ENCODE data around the gene RUNX1.

RUNX1 gene

DNA sequence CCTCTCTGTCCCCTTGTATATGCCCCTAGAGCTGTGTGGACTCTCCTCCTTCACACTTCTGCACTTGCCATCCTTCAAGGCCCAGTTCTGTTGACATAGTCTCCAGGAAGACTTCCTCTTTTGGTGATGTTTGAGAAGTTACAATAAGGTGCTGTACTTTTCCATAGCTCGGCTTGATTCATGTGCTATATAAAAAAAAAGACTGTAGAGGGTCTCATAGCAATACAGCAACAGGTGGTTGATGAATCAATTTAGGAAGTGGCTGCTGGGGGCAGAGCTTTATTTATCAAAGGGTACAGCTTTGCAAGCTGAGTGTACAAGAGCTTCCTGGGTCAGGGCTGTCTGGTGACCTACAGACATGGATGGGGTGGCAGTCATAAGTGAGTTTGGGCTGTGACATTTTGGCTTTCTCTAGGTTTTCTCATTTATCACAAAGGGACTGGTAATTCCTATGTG lies 102.7 kb downstream of the RUNX1 start:
- DNase-seq (ENCODE audit: low spot score), result no peak

DNA sequence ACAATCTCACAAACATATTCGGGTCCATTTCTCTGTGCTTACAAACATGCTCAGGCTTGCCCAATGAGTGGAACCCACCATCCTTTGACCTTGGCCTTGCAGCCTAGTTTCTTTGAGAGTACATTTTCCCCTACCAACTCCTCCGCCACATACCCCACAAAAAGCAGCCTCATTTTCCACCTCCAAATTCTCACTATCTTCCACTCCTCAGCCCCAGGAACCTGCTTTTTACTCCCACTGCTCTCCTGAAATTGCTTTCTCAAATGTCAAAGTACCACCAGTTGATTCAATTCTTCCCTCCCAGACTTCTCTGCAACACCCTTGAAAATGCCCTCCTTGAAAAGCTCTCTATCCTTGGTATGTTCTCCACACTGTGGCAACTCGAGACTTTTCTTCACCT lies 103.8 kb downstream of the RUNX1 start:
- no peak for DNase-seq (ENCODE audit: low spot score)

DNA sequence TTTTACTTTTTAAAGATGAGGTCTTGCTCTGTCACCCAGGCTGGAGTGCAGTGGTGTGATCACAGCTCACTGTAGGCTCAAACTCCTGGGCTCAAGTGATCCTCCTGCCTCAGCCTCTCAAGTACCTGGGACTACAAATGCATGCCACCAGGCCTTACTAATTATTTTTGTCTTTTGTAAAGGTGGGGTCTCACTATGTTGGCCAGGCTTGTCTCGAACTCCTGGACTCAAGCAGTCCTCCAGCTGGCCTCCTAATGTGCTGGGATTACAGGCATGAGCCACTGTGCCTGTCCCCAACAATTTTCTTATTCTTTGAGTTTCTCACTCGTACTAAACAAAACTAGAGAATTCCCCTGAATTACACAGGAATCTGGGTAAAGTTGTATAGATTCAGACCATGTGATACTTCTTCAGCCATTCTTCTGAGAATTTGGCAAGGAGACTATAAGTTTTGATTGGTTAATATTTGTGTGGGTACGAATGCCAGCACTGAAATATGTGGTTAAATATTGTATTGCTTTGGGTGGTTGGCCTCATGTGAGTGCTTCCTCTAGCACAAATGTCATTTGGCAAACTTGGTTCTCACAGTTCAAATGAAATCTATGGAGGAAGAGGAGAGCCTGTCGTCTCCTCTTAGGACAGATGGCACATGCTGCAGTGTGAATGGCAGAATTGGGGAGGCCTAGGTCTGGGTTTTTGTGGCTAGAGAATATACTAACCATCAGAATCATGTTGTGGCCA lies 104.9 kb downstream of the RUNX1 start:
- no peak for DNase-seq (ENCODE audit: low spot score)

DNA sequence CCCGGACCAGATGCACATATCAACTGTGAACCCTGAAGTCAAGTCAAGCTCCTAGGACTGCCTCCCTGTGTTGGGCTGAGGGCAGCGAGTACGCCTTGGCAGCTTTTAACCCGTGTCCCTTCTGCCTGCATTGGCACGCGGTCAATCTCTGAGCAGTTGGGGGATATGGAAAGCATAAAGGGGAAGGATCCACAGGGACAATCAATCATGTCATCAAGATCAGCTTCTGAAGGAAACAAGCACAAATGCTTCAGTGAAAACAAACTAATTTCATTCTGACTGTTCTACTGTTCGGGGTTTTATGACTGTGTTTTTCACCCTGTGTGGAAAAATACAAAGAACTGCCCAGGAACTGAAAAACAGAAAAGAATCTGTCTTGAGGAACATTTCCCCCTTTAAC lies 106.2 kb downstream of the RUNX1 start:
- no peak for DNase-seq (ENCODE audit: low spot score)

DNA sequence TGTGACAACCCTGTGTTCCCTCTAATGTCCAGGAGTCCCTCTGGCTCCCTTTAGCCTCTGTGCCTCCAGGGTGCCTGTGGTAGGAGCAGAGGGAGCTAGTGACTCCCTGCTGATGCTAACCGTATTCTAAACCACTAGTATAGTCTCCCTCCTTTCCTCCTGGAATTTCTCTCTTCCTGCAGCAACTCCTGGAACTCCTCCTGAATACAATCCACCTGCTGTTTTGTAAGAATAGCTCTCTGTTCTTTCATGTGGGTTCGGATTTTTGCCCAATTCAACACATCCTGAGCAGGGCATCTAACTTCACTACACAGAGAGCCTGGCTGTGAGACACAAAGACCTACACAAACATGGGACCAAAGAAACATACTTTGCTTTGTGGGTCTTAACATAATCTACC lies 107.9 kb downstream of the RUNX1 start:
- DNase-seq (ENCODE audit: low spot score), result no peak

DNA sequence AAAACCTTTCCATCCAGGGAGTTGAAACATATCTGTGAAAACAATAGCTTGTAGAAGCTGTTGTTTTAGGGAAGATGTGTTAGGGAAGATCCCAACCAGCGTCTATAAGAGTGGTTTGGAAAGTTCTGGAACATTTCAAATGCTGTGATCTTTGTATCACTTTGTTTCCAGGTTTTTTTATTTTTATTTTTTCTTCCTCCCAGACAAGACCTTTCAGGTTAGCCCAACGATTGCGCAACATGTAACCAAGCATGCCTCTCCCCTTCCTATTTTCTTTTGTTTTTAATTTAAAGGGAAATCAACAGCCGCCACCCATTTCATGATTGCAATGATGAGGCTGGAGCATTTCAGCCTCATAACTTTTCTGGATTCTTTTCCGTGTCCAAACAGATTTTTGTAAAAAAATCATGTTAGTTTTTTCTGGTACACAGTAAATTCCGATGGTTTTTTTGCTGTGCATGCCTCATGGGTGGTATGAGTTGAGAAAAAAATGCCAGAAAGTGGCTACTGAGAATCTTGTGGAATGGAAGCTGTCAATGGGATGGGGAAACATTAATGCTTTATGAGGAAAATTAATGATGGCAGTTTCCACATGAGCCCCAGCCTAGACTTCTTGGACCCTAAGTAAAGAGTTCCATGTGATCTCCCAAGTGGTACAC lies 109.3 kb downstream of the RUNX1 start:
- no peak for DNase-seq (ENCODE audit: low spot score)

DNA sequence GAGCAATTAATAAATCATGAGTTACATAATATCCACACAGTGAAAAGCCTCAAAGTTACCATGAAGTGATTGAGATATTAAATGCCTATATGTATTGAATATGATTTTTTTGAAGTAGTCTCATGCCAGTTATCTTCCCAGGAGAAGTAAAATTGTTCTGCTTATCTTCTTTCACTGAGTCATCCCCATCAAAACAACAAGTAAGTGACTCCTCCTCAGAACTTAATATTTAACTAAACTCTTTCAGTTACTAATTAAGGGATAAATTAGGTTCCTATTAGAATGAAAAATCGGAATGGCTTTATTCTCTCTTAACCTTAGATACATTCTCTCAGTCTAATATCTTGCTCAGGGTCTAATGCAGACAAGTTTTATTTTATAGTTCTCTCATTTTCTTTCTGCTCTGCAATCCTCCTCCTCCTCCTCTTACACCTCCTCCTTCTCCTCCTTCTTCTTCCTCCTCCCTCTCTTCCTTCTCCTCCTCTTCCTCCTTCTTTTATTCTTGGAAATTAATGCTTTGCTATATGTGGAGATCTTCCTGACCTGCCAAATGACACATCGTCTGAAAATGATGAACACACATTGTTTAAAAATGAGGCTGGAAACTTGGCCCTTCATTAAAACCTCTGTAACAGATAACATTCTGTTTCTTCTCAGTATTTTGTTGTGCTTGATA lies 110.9 kb downstream of the RUNX1 start:
- no peak for DNase-seq (ENCODE audit: low spot score)

DNA sequence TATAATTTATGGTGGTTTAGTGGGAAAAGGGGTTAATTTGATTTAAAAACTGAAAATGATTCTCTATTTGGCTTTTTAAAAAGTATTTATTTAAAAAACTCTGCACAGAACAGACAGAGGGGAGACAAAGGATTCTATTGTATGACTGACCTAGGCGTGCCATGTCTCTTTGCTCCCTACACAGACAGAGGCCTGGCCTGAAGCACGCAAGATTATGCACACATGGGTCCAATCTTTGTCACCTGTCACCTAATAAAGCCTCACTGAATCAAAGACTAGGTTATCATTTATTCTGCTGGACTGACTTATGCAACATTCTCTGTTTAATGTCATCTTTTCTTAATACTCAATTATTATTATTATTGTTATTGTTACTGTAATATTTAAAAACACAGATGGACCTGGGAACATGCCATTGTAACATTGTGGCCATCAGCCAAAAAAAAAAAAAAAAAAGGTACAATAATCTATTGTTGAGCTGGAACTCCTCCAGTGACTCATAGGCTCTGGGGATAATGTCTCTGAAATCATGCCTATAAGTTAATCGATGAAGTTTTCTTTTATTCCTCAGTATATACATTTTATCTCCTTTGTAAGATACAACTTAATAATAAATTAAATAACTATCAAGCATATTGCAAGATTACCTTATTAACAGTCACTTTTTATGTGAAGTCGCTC lies 112.1 kb downstream of the RUNX1 start:
- no peak for DNase-seq (ENCODE audit: low spot score)

DNA sequence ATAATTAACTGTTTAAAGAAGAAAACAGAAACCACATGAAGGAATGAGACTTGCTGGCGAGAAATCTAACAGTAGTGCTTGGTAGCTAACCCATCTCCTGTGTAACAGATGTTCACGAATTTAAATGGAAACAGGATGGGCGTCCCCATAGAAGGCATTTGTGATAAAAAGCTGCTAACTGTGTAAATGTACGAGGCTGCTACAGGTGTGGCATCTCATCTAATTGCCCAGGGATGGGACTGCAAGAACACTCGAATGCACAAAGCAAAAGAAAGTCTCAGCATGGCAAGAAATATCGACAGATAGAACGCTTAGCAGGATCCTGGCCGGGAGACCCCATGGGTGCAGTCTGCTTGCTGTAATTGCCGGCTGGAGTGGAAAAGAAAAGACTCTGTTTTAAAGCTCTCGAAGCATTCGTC lies 112.7 kb downstream of the RUNX1 start:
- no peak for DNase-seq (ENCODE audit: low spot score)

DNA sequence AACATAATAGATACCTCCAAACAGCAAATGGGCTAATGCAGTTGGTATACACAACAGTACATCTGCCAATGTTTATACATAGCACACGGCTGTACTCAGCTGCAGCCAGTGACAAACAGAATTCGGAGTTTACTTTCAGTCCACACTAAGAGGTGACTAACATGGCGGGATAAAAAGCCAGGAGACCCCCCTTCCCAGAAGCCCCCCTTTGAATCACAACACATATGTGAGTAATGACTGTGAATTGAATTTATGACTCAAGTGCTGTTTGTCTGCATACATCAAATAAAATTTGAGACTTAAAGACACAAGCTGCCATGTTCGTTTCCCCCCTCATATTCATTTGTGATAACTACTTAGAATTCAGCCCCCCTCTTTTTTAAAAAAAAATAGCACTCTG lies 113.2 kb downstream of the RUNX1 start:
- DNase-seq (ENCODE audit: low spot score), result no peak

DNA sequence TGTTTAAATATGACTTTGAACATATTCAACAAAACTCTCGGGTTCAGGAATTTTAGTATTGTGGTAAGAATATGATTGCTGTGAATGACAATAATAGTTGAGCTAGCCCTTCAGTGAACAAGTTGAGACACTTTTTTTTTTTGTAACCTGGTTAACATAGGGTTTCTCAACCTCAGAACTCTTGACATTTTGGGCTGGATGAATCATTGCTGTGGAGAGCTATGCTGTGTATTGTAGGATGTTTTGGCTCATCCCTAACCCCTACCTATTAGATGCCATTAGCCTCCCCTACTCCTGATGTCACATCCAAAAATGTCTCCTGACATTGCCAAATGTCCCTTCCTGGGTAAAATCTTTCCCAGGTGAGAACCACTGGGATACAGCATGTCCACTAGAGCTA lies 113.7 kb downstream of the RUNX1 start:
- DNase-seq (ENCODE audit: low spot score), result no peak

DNA sequence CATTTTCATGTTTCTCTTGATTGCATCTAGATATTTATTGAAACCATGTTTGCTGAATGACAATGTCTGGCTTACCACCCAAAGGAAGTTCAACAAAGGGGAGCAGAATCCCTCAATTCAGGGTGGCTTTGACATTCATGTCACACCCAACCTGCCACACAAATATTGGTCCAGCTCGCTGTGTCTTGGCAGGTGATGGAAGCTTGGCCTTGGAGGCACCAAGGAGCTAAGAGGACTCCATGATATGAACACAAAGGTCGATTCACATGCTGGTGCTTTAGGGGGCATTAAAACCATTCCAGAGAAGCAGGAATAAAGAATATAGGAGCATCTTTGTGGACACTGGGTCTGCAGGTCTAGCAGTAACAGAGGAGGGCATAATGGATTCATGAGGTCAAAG lies 114.8 kb downstream of the RUNX1 start:
- no peak for DNase-seq (ENCODE audit: low spot score)

DNA sequence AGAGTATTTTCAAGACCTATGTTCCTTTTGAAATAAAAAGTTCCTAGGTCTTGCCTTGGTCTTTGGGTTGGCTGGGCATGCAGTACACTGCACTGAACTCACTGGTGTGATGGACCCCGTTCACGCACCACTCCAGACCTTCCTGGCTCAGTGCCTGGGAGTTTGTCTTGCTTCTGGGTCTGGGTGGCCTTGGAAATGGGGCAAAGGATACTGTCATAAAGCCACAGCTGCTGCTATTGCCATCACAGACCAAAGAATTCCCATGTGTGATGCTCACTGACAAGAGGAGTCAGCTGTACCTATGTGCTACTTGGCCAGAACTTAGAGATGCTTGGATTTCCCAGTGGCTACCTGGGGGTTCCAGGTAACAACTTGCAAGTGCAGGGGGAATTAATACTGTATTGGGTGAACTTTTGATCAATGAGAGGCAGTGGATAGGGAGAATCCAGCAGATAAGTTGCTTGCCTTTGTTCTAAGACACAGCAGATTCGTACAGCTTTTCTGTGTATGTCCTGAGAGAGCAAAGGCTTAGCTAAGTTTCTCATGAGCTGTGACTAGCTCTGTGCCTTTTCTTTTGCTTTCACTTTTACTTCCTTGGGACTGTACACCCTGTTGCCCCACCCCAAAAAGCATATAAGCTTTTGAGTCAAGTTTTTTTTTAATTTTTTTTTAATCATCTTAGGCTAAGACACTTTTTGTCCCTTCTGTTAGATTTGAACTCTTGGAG lies 115.3 kb downstream of the RUNX1 start:
- DNase-seq (ENCODE audit: low spot score), result no peak

DNA sequence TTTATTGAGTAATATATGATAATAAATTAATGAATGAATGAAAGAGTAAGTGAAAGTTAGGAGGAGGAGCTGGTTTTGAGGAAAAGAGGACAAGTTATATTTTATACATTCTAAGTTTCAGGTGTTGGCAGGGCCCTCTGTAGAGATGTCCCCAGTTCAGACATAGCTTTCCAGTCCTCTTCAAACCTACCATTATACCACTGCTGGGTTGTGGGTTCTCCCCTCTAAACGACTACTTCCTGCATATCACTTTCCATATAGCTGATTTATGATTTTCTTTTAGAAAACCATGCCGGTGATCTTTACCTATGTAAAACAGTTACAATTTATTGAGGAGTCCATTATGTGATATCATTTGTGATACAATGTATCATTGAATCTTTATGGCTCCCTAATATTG lies 116.9 kb downstream of the RUNX1 start:
- DNase-seq (ENCODE audit: low spot score), result no peak

DNA sequence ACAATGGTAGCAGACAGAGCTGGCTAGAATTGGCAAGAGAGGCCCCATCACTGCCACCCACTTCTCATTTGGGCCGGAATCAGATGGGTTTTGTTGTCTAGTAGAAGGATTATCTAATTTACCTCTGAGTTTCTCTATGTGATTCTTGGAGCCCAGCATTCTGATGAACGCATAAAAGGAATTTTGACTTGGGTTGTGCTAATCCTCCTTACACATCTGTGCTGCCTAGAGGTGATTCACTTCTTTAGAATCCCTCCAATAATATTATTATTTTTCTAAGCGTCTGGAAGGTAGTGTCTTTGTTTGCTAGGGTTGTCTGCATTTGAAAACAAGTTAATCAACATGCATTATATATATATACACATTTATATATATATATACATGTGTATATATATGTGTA lies 118.1 kb downstream of the RUNX1 start:
- no peak for DNase-seq (ENCODE audit: low spot score)

DNA sequence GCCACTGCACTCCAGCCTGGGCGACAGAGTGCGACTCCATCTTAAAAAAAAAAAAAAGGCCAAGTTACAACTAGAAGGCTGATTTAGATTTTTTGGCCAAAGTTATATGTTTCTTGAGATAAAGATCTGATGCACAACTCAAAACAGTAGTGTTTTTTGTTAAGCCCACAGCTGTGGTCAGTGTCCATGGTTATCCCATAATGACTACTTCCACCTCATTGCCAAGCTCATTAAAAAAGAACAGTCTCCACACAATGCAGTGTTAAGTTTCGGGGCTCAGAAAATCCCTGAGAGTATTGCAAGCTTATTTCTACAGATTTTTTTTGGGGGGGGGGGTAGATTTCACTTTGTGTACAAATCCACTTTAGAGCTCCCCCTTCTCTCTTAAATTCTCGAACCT lies 120.5 kb downstream of the RUNX1 start:
- no peak for DNase-seq (ENCODE audit: low spot score)

DNA sequence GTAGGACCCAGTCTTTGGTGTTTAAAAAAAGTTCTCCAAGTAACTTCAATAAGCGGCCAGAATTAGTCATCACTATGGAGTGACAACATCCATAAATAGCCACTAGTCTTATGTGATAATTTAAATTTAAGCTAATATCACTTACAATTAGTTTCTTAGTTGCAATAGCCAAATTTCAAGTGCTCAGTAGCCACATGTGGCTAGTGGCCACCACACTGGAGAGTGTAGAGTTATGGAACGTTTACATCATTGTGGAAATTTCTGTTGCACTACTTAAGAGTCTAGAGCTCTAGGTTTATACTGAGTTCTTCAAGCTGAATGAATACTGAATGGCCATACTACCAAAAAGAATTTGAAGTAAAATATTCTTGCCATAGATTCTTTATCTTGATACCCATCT lies 121.1 kb downstream of the RUNX1 start:
- DNase-seq (ENCODE audit: low spot score), result no peak

DNA sequence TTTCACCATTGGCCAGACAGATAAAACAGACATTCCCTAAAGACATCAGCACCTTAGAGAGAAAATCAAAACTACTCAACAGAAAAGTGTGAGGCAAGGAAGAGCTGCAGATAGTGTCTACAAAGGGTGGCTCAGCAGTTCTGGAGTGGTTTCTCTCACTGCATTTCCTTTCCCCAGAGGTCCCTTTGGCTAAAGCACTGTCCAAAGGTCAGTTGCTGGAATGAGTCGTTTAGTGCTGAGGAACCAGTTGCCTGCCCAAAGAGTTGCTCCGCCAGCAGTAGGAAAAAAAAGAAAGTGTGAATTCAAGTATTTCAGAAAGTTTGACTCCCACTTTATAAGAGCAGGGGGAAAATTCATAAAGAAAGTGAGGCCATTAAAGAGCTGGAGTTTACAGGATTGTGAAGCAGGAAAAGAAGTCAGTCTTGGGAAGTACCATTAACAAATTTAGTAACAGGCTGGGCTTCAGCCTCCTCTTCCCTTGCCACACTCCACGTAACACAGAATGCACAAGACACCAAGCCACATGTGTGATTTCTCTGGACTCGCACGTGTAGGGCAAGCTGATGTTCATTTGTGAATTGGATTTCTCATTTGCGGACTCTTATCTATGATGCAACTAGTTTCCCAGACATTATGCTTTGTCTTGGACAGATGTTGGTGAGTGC lies 122.2 kb downstream of the RUNX1 start:
- no peak for DNase-seq (ENCODE audit: low spot score)

DNA sequence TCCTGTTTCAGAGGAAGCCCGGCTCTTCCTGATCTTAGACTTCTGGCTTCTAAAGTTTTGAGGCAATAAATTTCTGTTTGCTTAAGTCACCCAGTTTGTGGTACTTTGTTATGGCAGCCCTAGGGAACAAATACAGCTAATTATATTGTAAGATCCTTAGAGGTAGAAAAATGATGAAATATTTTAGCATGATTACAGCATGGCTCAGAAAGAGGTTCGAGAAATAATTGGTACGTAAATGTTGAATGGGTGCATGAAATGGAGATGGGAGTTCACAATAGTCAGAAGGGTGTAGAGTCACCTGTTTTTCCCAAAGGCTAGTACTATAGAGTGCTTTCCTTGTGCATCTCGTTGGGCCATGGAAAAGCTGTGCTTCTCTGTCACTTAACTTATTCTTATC lies 123.5 kb downstream of the RUNX1 start:
- no peak for DNase-seq (ENCODE audit: low spot score)

DNA sequence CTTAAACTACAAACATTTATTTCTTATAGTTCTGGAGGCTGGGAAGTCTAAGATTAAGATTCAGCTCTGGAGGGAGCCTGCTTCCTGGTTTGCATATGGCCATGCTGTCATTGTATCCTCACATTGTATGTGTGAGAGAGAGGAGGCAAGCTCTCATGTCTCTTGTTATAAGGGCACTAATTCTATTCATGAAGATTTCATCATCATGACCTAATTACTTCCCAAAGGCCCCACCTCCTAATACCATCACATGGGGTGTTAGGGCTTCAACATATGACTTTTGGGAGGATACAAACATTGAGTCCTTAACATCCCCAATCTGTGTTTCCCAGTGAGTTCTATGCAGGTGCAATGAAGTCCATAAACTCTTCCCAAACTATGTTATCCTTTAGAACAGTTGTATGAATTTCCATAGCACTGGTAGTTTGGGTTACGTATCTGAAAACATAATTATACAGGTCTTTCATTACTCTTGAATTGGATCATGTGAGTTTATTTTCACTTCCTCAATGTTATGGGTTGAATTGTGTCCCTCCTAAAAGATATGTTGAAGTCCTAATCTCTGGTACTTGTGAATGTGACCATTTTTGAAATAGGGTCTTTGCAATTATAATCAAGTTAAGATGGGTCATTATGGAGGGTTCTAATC lies 124.2 kb downstream of the RUNX1 start:
- no peak for DNase-seq (ENCODE audit: low spot score)

DNA sequence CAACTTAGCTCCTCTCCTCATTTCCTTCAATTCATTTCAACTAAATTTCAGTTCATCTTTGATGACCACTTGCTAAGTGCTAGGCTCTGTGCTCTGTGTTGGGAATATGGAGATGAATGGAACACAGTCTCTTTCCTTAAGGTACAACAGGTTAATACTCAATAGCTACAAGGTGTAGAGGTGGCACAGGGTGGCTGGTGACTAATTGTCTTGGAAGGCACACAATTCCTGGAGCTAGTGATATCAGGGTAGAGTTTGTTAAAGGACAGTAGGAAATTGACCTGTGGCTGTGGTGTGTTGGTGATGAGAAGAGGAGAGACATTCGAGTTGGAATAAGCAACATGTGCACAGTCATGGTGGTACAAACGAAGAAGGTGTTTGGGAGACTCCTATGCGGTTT lies 124.9 kb downstream of the RUNX1 start:
- DNase-seq (ENCODE audit: low spot score), result no peak

Data from D341Med (cell line).